Kidney (tissue), 14 donors: ENCODE results near the gene KLHL2. TPM values are rescaled to one million over a fixed set of nuclear protein-coding genes. Genes with fewer than 3 reads are reported as not detected.

ENCODE experiments used
- DNase-seq, 5 donors: peaks; one replicate each; pipeline ENCODE4 v3.0.0-alpha.2; 2013 to 2020
- FAIRE-seq: peaks from 2 replicates; lab custom pipeline; 2012; peaks lifted over from hg19 to GRCh38; lab: Jason Lieb, UNC
- H3K27ac ChIP-seq, 2 donors: one replicate each; pipeline ENCODE4 v1.7.0; 2013; ENCODE audit warnings: low read depth in 2 of 2, low read length in 2 of 2, inconsistent platforms in 1 of 2
- H3K27me3 ChIP-seq: one replicate; pipeline ENCODE4 v1.7.1; 2013; ENCODE audit warnings: low read length, inconsistent platforms; ENCODE audit not compliant: control insufficient read depth, insufficient read depth
- H3K36me3 ChIP-seq, 3 donors: one replicate each; pipeline versions ENCODE4 v1.7.0 to v1.7.1; 2013; ENCODE audit warnings: low read length in 3 of 3, control low read depth in 1 of 3, inconsistent platforms in 1 of 3; ENCODE audit not compliant: insufficient read depth in 3 of 3, control insufficient read depth in 2 of 3
- H3K4me1 ChIP-seq, 3 donors: one replicate each; pipeline versions ENCODE4 v1.7.0 to v1.7.1; 2013; ENCODE audit warnings: low read length in 3 of 3, inconsistent platforms in 1 of 3, low read depth in 1 of 3; ENCODE audit not compliant: control insufficient read depth in 2 of 3, insufficient read depth in 2 of 3
- H3K4me3 ChIP-seq, 3 donors: one replicate each; pipeline versions ENCODE4 v1.7.0 to v1.8.1; 2013; ENCODE audit warnings: low read length in 3 of 3, control low read depth in 1 of 3, inconsistent platforms in 1 of 3
- H3K9ac ChIP-seq, 3 donors: one replicate each; pipeline versions ENCODE4 v1.7.0 to v1.7.1; 2013; ENCODE audit warnings: low read length in 3 of 3, control low read depth in 1 of 3, inconsistent platforms in 1 of 3
- H3K9me3 ChIP-seq, 3 donors: one replicate each; pipeline versions ENCODE4 v1.7.0 to v1.7.1; 2013; ENCODE audit warnings: low read length in 3 of 3, control low read depth in 1 of 3, inconsistent platforms in 1 of 3; ENCODE audit not compliant: control insufficient read depth in 2 of 3, insufficient read depth in 1 of 3
- CTCF ChIP-seq: IDR thresholded peaks from 3 replicates; pipeline ENCODE4 v1.5.1; 2012; ENCODE audit warnings: mild to moderate bottlenecking, moderate library complexity, borderline replicate concordance; ENCODE audit not compliant: insufficient read depth; ENCODE audit errors: extremely low read depth
- intact Hi-C: fragments of 100-400 bp; cut with DNase I; formaldehyde crosslinking; loops from one replicate; pipeline ENCODE4 v1.11.1; 2022
- polyA plus RNA-seq: library from polyadenylated mRNA; stranded (reverse); fragments of 350-450 nt; fragmentation: Illumina TruSeq; extraction: RNeasy Lipid Tissue Mini Kit (QIAGEN cat#74804); gene quantifications from one replicate; pipeline ENCODE4 v1.2.3, GENCODE V29; 2014; ENCODE audit warnings: low read depth, low replicate concordance; ENCODE audit not compliant: insufficient read depth
- total RNA-seq: library from RNA; stranded (reverse); fragmentation: NEBNext Ultra II Directional; extraction: Animal tissue kit (Norgen Biotek cat#: 25700); gene quantifications from one replicate; pipeline ENCODE4 v1.2.1, GENCODE V29; 2021
- donor health status: control.
- donor health status: control.
- donor health status: control.
- donor health status: control.
- donor health status: control.
- donor health status: DM: yes; HTN: yes; CAD: no.
- donor health status: Normal renal cell carcinoma (clear cell type).

The KLHL2 gene
- total and polyA plus RNA-seq, 2 donors from 2014 or later, result 11.5 to 44.4 TPM

GRCh38 chr4:165308606-165309005 lies 101.2 kb downstream of the KLHL2 start:
- FAIRE-seq (no peak), DNase-seq (no peak)
- H3K4me1 ChIP-seq, result no peaks in the 10 kb centered on the region
- no peak overlapping the region for H3K4me3 ChIP-seq
- intact Hi-C loops, result no loop called here
- no peak overlapping the region for H3K27ac ChIP-seq
- H3K9me3 ChIP-seq, result no peaks in the 10 kb centered on the region
- H3K27me3 ChIP-seq, result no peaks in the 10 kb centered on the region
- H3K9ac ChIP-seq, result no peak overlapping the region
- peaks cover 0 to 4% (median 0%) of the 10 kb centered on the region in 3 donors for H3K36me3 ChIP-seq
- no peak for TF ChIP-seq CTCF

GRCh38 chr4:165309456-165309855 lies 102.1 kb downstream of the KLHL2 start:
- no peak overlapping the region for H3K27ac ChIP-seq
- H3K9me3 ChIP-seq, result no peaks in the 10 kb centered on the region

GRCh38 chr4:165312506-165312905 lies 105.1 kb downstream of the KLHL2 start:
- Histone ChIP-seq H3K4me1 (no peaks in the 10 kb centered on the region), H3K9me3 (no peaks in the 10 kb centered on the region), H3K4me3 (no peak overlapping the region), H3K36me3 (peaks cover 0 to 4% (median 0%) of the 10 kb centered on the region in 3 donors), H3K27me3 (no peaks in the 10 kb centered on the region), H3K9ac (no peak overlapping the region), H3K27ac (no peak overlapping the region)
- no peak for TF ChIP-seq CTCF
- no peak for FAIRE-seq
- DNase-seq, result no peak
- intact Hi-C loops, result no loop called here

More at GRCh38 chr4:165309456-165309855, 102.1 kb downstream of the KLHL2 start:
- Histone ChIP-seq H3K36me3 (peaks cover 0 to 4% (median 0%) of the 10 kb centered on the region in 3 donors), H3K4me3 (no peak overlapping the region), H3K9ac (no peak overlapping the region), H3K27me3 (no peaks in the 10 kb centered on the region), H3K4me1 (no peaks in the 10 kb centered on the region)
- intact Hi-C loops, result no loop called here
- FAIRE-seq, result no peak
- no peak for DNase-seq
- TF ChIP-seq CTCF, result no peak

- no peaks in the 10 kb centered on the region for H3K4me1 ChIP-seq
- intact Hi-C loops, result no loop called here
- TF ChIP-seq CTCF, result no peak
- H3K4me3 ChIP-seq, result no peak overlapping the region
- H3K36me3 ChIP-seq, result no peaks in the 10 kb centered on the region
- FAIRE-seq (no peak), DNase-seq (no peak)
- H3K27me3 ChIP-seq, result no peaks in the 10 kb centered on the region
- H3K27ac ChIP-seq, result no peak overlapping the region
- no peak overlapping the region for H3K9ac ChIP-seq
- H3K9me3 ChIP-seq, result no peaks in the 10 kb centered on the region
Measured at GRCh38 chr4:165319030-165319429, 111.7 kb downstream of the KLHL2 start.
